Measurements from ENCODE around the gene MFSD2B. TPM values are rescaled to one million over a fixed set of nuclear protein-coding genes. Genes with fewer than 3 reads are reported as not detected.

The MFSD2B gene
- total RNA-seq, 1 donor from 2014 or later: 0.34 TPM

GRCh38 chr2:24022975-24023575, 13.2 kb downstream of the MFSD2B start:
- H3K4me1 Mint-ChIP-seq (ENCODE audit: low read depth, unreplicated experiment): peaks cover 4% of the 10 kb centered on the region
- H3K27ac Mint-ChIP-seq (ENCODE audit: unreplicated experiment): no peak overlapping the region
- H3K36me3 Mint-ChIP-seq (ENCODE audit: low read depth, unreplicated experiment): peaks cover 10% of the 10 kb centered on the region
- no peaks in the 10 kb centered on the region for H3K9me3 Mint-ChIP-seq (ENCODE audit: unreplicated experiment)
- no peaks in the 10 kb centered on the region for H3K9me3 ChIP-seq (ENCODE audit: insufficient read depth, low read depth, low read length)
- H3K4me1 ChIP-seq (ENCODE audit: insufficient read depth, low read length): no peaks in the 10 kb centered on the region
- no peak overlapping the region for H3K27ac ChIP-seq (ENCODE audit: low read depth, low read length)
- no peak overlapping the region for H3K9ac ChIP-seq (ENCODE audit: low read length)
- H4K20me1 ChIP-seq (ENCODE audit: insufficient read depth, low read length): no peaks in the 10 kb centered on the region
- H3K4me3 Mint-ChIP-seq (ENCODE audit: unreplicated experiment): no peak overlapping the region
- no peak for FAIRE-seq
- H3K79me2 ChIP-seq (ENCODE audit: insufficient read depth, low read length): no peaks in the 10 kb centered on the region
- H3K27me3 Mint-ChIP-seq (ENCODE audit: low read depth, unreplicated experiment): no peaks in the 10 kb centered on the region
- no peak overlapping the region for H3K4me2 ChIP-seq (ENCODE audit: low read length)
- no peak overlapping the region for H2AFZ ChIP-seq (ENCODE audit: low read depth, low read length)
- no peak for TF ChIP-seq EZH2 (IDR thresholded peaks at IDR 0.05; ENCODE audit: insufficient read depth, low read length)
- TF ChIP-seq, protein P1, sequence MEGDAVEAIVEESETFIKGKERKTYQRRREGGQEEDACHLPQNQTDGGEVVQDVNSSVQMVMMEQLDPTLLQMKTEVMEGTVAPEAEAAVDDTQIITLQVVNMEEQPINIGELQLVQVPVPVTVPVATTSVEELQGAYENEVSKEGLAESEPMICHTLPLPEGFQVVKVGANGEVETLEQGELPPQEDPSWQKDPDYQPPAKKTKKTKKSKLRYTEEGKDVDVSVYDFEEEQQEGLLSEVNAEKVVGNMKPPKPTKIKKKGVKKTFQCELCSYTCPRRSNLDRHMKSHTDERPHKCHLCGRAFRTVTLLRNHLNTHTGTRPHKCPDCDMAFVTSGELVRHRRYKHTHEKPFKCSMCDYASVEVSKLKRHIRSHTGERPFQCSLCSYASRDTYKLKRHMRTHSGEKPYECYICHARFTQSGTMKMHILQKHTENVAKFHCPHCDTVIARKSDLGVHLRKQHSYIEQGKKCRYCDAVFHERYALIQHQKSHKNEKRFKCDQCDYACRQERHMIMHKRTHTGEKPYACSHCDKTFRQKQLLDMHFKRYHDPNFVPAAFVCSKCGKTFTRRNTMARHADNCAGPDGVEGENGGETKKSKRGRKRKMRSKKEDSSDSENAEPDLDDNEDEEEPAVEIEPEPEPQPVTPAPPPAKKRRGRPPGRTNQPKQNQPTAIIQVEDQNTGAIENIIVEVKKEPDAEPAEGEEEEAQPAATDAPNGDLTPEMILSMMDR (IDR thresholded peaks at IDR 0.05; ENCODE audit: insufficient read depth, low read depth, low read length): no peak
- no peak overlapping the region for H3K4me3 ChIP-seq (ENCODE audit: insufficient read depth, low read depth, low read length)
- no peaks in the 10 kb centered on the region for H3K27me3 ChIP-seq (ENCODE audit: insufficient read depth, low read length)
- peaks cover 2% of the 10 kb centered on the region for H3K36me3 ChIP-seq (ENCODE audit: insufficient read depth, low read length)
- no peak for DNase-seq (ENCODE audit: low read depth)

GRCh38 chr2:24024018-24024417, 14.1 kb downstream of the MFSD2B start:
- Histone ChIP-seq H2AFZ (ENCODE audit: low read depth, low read length) (no peak overlapping the region), H3K4me2 (ENCODE audit: low read length) (no peak overlapping the region), H4K20me1 (ENCODE audit: insufficient read depth, low read length) (no peaks in the 10 kb centered on the region), H3K9me3 (ENCODE audit: insufficient read depth, low read depth, low read length) (no peaks in the 10 kb centered on the region), H3K36me3 (ENCODE audit: insufficient read depth, low read length) (peaks cover 5% of the 10 kb centered on the region), H3K4me3 (ENCODE audit: insufficient read depth, low read depth, low read length) (no peak overlapping the region), H3K27ac (ENCODE audit: low read depth, low read length) (no peak overlapping the region), H3K27me3 (ENCODE audit: insufficient read depth, low read length) (no peaks in the 10 kb centered on the region), H3K9ac (ENCODE audit: low read length) (no peak overlapping the region), H3K4me1 (ENCODE audit: insufficient read depth, low read length) (no peaks in the 10 kb centered on the region), H3K79me2 (ENCODE audit: insufficient read depth, low read length) (no peaks in the 10 kb centered on the region)
- Mint-ChIP-seq H3K36me3 (ENCODE audit: low read depth, unreplicated experiment) (peaks cover 10% of the 10 kb centered on the region), H3K4me1 (ENCODE audit: low read depth, unreplicated experiment) (peaks cover 4% of the 10 kb centered on the region), H3K27ac (ENCODE audit: unreplicated experiment) (no peak overlapping the region), H3K4me3 (ENCODE audit: unreplicated experiment) (no peak overlapping the region), H3K9me3 (ENCODE audit: unreplicated experiment) (no peaks in the 10 kb centered on the region), H3K27me3 (ENCODE audit: low read depth, unreplicated experiment) (no peaks in the 10 kb centered on the region)
- peak; percentile 9 for DNase-seq (ENCODE audit: low read depth)
- TF ChIP-seq, protein P1 (IDR thresholded peaks at IDR 0.05; ENCODE audit: insufficient read depth, low read depth, low read length): no peak
- TF ChIP-seq EZH2 (IDR thresholded peaks at IDR 0.05; ENCODE audit: insufficient read depth, low read length): no peak
- no peak for FAIRE-seq

- H2AFZ ChIP-seq (ENCODE audit: low read depth, low read length): no peak overlapping the region
- Mint-ChIP-seq H3K27me3 (ENCODE audit: low read depth, unreplicated experiment) (no peaks in the 10 kb centered on the region), H3K4me1 (ENCODE audit: low read depth, unreplicated experiment) (peaks cover 4% of the 10 kb centered on the region), H3K27ac (ENCODE audit: unreplicated experiment) (no peak overlapping the region), H3K9me3 (ENCODE audit: unreplicated experiment) (no peaks in the 10 kb centered on the region), H3K36me3 (ENCODE audit: low read depth, unreplicated experiment) (peaks cover 17% of the 10 kb centered on the region), H3K4me3 (ENCODE audit: unreplicated experiment) (no peak overlapping the region)
- no peak overlapping the region for H3K4me3 ChIP-seq (ENCODE audit: insufficient read depth, low read depth, low read length)
- no peaks in the 10 kb centered on the region for H3K79me2 ChIP-seq (ENCODE audit: insufficient read depth, low read length)
- H3K27me3 ChIP-seq (ENCODE audit: insufficient read depth, low read length): no peaks in the 10 kb centered on the region
- H3K36me3 ChIP-seq (ENCODE audit: insufficient read depth, low read length): peaks cover 16% of the 10 kb centered on the region
- no peaks in the 10 kb centered on the region for H3K4me1 ChIP-seq (ENCODE audit: insufficient read depth, low read length)
- no peaks in the 10 kb centered on the region for H3K9me3 ChIP-seq (ENCODE audit: insufficient read depth, low read depth, low read length)
- peaks cover 3% of the 10 kb centered on the region for H4K20me1 ChIP-seq (ENCODE audit: insufficient read depth, low read length)
- H3K4me2 ChIP-seq (ENCODE audit: low read length): no peak overlapping the region
- H3K9ac ChIP-seq (ENCODE audit: low read length): no peak overlapping the region
- FAIRE-seq (no peak), DNase-seq (ENCODE audit: low read depth) (no peak)
- TF ChIP-seq EZH2 (IDR thresholded peaks at IDR 0.05; ENCODE audit: insufficient read depth, low read length): no peak
- no peak overlapping the region for H3K27ac ChIP-seq (ENCODE audit: low read depth, low read length)
Observed at GRCh38 chr2:24024996-24025663, 15.2 kb downstream of the MFSD2B start.
